SK-N-SH (cell line): ENCODE data around the gene PHF12. TPM values are rescaled to one million over a fixed set of nuclear protein-coding genes. Genes with fewer than 3 reads are reported as not detected.

Source experiments
- EP300 ChIP-seq, 2 experiments: IDR thresholded peaks; 2 replicates each; pipeline versions ENCODE4 v1.4.0 to v1.6.1; 2012; ENCODE audit warnings: borderline replicate concordance in 1 of 2, low read depth in 1 of 2, low read length in 1 of 2
- NFIC ChIP-seq: IDR thresholded peaks from 2 replicates; pipeline ENCODE4 v1.4.0; 2012; ENCODE audit warnings: borderline replicate concordance
- polyA plus RNA-seq, 3 experiments: library from polyadenylated mRNA; depleted of rRNA; stranded (reverse); fragments of >200 nt; gene quantifications; 2 replicates each; pipeline ENCODE4 v1.2.3, GENCODE V29; 2012

Gene PHF12
- polyA plus RNA-seq, 1 of the 3 experiments (the other 2 are of a cell fraction) = 24.0 TPM

DNA sequence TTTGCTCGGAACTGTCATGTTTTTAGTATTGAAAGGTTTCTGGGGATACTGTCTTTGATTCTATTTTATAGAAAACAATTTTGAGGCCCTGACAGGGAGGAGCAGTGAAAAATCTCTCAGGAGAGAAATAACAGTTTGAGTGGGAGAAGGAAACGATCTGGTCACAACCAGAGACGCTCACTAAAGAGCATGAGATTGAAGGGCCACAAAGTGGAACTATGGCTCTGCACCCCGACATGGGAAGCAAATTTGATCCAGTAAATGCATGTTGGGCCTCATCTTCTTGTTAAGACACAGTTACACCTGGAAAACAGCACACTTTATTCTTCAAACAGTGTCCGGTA is 96.0 kb downstream of the PHF12 start (continued):
- TF ChIP-seq EP300 (IDR thresholded peaks at IDR 0.05; ENCODE audit: borderline replicate concordance in 1 of 2, low read depth in 1 of 2, low read length in 1 of 2) (no peak), NFIC (no peak)

Other genes with a start within 250 kb of the PHF12 start
- 6.4 and 7.1 TPM in 2 replicates for gene PROCA1, start 239.6 kb downstream of the PHF12 start, polyA plus RNA-seq (2012; rRNA removed)
- 0.06 and 0.18 TPM in 2 replicates for gene RAB34, start 233.7 kb downstream of the PHF12 start, polyA plus RNA-seq (2012; rRNA removed)
- 1,147 and 1,359 TPM in 2 replicates for gene RPL23A, start 231.5 kb downstream of the PHF12 start, polyA plus RNA-seq (2012; rRNA removed)
- 18.3 and 21.6 TPM in 2 replicates for gene TLCD1, start 225.3 kb downstream of the PHF12 start, polyA plus RNA-seq (2012; rRNA removed)
- gene NEK8, start 222.7 kb downstream of the PHF12 start, polyA plus RNA-seq (2012; rRNA removed) = 6.0 and 11.0 TPM in 2 replicates
- gene TRAF4, start 207.5 kb downstream of the PHF12 start, polyA plus RNA-seq (2012; rRNA removed) = 95.7 and 104 TPM in 2 replicates
- 5.8 and 9.0 TPM in 2 replicates for gene FAM222B, start 108.7 kb downstream of the PHF12 start, polyA plus RNA-seq (2012; rRNA removed)
- 57.3 and 66.1 TPM in 2 replicates for gene ERAL1, start 96.5 kb downstream of the PHF12 start, polyA plus RNA-seq (2012; rRNA removed)
- gene FLOT2, start 53.8 kb downstream of the PHF12 start, polyA plus RNA-seq (2012; rRNA removed) = 89.8 and 105 TPM in 2 replicates
- gene DHRS13, start 48.4 kb downstream of the PHF12 start, polyA plus RNA-seq (2012; rRNA removed) = 7.4 and 7.6 TPM in 2 replicates
- gene SEZ6, start 54.5 kb upstream of the PHF12 start, polyA plus RNA-seq (2012; rRNA removed) = 0.12 and 0.37 TPM in 2 replicates
- 0.31 and 0.55 TPM in 2 replicates for gene PIPOX, start 91.6 kb upstream of the PHF12 start, polyA plus RNA-seq (2012; rRNA removed)
- gene MYO18A, start 228.9 kb upstream of the PHF12 start, polyA plus RNA-seq (2012; rRNA removed) = 6.0 and 6.6 TPM in 2 replicates